ENCODE results near the gene MAN2B2.

The MAN2B2 gene

DNA sequence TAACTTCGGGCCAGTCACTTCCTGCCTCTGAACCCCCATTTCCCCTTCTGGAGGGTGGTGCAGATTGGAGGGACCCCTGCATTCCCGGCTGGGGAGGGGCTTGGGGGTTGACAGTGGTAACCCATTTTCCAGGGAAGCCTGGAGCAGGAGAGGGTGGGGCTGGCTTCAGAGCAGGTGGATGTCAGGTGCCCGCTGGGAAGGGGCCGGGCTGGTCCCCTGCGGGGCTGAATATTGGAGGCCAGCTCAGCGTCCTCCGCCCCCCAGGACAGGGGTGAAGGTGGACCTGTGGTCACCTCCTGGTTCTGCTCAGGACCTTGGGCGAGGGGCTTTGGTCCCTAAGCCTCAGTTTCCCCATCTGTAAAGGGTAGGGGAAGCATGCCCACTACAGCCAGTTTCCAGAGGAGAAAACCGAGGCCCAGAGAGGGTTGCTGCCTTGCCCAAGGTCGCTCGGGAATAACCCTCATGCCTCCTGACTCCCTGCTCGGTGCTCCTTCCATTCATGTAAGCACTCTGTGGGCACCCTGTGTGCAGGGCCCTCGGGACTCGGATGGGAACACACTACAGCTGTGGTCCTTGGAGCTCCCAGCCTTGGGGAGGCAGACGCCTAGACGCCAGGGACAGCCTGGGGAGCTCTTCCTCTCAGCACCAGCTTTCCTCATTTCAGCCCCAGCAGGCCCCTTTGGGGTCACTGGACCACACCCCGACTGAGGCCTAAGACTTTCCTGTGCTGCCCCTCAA lies 683 bp downstream of the MAN2B2 start:
- H3K36me3 ChIP-seq (replicated peaks; ENCODE audit: insufficient read depth, low read length) = no peaks in the 10 kb centered on the region
- peak overlapping the region; percentile 84 for H3K9ac ChIP-seq (ENCODE audit: low read length)
- H3K9me3 ChIP-seq (replicated peaks; ENCODE audit: insufficient read depth, low read length) = no peaks in the 10 kb centered on the region
- no peaks in the 10 kb centered on the region for H3F3A ChIP-seq (ENCODE audit: insufficient read depth, low read length)
- peaks cover 28% of the 10 kb centered on the region for H3K27me3 ChIP-seq (replicated peaks; ENCODE audit: insufficient read depth, low read length)
- no peak overlapping the region for H3K27ac ChIP-seq (ENCODE audit: low read length)
- no peaks in the 10 kb centered on the region for H4K20me1 ChIP-seq (ENCODE audit: insufficient read depth, low read length)
- no peak for DNase-seq
- H3K4me3 ChIP-seq (ENCODE audit: low read length) = peak overlapping the region; percentile 94
- H3K4me1 ChIP-seq (ENCODE audit: low read length) = no peaks in the 10 kb centered on the region
- no peaks in the 10 kb centered on the region for H3K9me2 ChIP-seq (replicated peaks; ENCODE audit: insufficient read depth, low read length)
- peak overlapping the region; percentile 99 for H3K4me2 ChIP-seq (ENCODE audit: low read depth, low read length)
- H2AFZ ChIP-seq (ENCODE audit: low read length) = peak overlapping the region; percentile 73
- 0 out of 2 replicates have a peak, but pooled peaks cover 3% of the 10 kb centered on the region for H3K79me2 ChIP-seq (ENCODE audit: low read length)
- TF ChIP-seq, protein P1, sequence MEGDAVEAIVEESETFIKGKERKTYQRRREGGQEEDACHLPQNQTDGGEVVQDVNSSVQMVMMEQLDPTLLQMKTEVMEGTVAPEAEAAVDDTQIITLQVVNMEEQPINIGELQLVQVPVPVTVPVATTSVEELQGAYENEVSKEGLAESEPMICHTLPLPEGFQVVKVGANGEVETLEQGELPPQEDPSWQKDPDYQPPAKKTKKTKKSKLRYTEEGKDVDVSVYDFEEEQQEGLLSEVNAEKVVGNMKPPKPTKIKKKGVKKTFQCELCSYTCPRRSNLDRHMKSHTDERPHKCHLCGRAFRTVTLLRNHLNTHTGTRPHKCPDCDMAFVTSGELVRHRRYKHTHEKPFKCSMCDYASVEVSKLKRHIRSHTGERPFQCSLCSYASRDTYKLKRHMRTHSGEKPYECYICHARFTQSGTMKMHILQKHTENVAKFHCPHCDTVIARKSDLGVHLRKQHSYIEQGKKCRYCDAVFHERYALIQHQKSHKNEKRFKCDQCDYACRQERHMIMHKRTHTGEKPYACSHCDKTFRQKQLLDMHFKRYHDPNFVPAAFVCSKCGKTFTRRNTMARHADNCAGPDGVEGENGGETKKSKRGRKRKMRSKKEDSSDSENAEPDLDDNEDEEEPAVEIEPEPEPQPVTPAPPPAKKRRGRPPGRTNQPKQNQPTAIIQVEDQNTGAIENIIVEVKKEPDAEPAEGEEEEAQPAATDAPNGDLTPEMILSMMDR (IDR thresholded peaks at IDR 0.05; ENCODE audit: low read length) = no peak
- TF ChIP-seq EZH2 (optimal IDR thresholded peaks at IDR 0.05; ENCODE audit: low read depth, low read length) = no peak
- TF ChIP-seq EZH2phosphoT487 (IDR thresholded peaks at IDR 0.05; ENCODE audit: low read length) = no peak

DNA sequence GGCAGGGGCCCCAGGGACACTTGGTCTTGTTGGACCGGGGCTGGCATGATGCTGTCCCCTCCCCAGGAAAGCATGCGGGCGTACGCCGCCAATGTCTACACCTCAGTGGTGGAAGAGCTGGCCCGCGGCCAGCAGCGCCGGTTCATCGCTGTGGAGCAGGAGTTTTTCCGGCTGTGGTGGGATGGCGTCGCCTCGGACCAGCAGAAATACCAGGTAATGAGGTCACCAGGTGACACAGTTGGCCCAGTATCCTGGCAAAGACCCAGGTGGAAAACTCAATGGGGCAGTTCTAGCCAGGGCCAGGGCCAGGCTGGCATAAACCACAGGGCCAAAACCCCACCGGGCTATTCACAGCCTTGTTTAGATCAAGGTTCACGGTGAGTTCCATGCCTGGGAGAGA lies 1.5 kb downstream of the MAN2B2 start:
- H4K20me1 ChIP-seq (ENCODE audit: insufficient read depth, low read length) = no peaks in the 10 kb centered on the region
- TF ChIP-seq EZH2 (optimal IDR thresholded peaks at IDR 0.05; ENCODE audit: low read depth, low read length) = no peak
- TF ChIP-seq, protein P1 (IDR thresholded peaks at IDR 0.05; ENCODE audit: low read length) = no peak
- no peaks in the 10 kb centered on the region for H3F3A ChIP-seq (ENCODE audit: insufficient read depth, low read length)
- H3K27ac ChIP-seq (ENCODE audit: low read length) = no peak overlapping the region
- peaks cover 26% of the 10 kb centered on the region for H3K27me3 ChIP-seq (replicated peaks; ENCODE audit: insufficient read depth, low read length)
- H3K9me2 ChIP-seq (replicated peaks; ENCODE audit: insufficient read depth, low read length) = no peaks in the 10 kb centered on the region
- no peak overlapping the region for H3K4me2 ChIP-seq (ENCODE audit: low read depth, low read length)
- no peaks in the 10 kb centered on the region for H3K9me3 ChIP-seq (replicated peaks; ENCODE audit: insufficient read depth, low read length)
- H3K9ac ChIP-seq (ENCODE audit: low read length) = no peak overlapping the region
- no peak overlapping the region for H3K4me3 ChIP-seq (ENCODE audit: low read length)
- no peaks in the 10 kb centered on the region for H3K36me3 ChIP-seq (replicated peaks; ENCODE audit: insufficient read depth, low read length)
- DNase-seq = no peak
- H2AFZ ChIP-seq (ENCODE audit: low read length) = no peak overlapping the region
- 0 out of 2 replicates have a peak, but pooled peaks cover 3% of the 10 kb centered on the region for H3K79me2 ChIP-seq (ENCODE audit: low read length)
- no peaks in the 10 kb centered on the region for H3K4me1 ChIP-seq (ENCODE audit: low read length)

DNA sequence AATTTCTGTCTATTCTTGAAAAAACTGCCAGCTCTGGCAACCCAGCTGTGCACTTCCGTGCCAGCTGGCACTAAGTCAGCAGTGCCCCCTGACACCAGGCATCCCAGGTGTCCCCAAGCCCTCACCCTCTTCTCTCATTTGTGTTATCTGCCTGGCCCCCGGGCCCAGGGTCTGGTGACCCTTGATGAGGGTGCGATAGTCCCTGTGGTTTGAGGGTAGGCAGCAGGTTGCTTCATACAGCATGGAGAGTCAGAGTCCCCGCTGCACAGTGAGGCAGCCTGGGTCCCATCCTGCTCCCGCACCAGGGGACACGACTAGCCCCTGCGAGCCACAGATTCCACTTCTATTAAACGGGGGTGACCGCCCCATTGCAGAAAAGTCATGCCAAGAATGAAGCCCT lies 1.9 kb downstream of the MAN2B2 start:
- Histone ChIP-seq H3K36me3 (replicated peaks; ENCODE audit: insufficient read depth, low read length) (no peaks in the 10 kb centered on the region), H3K9ac (ENCODE audit: low read length) (no peak overlapping the region), H3F3A (ENCODE audit: insufficient read depth, low read length) (no peaks in the 10 kb centered on the region), H3K4me1 (ENCODE audit: low read length) (no peaks in the 10 kb centered on the region), H3K27ac (ENCODE audit: low read length) (no peak overlapping the region), H3K27me3 (replicated peaks; ENCODE audit: insufficient read depth, low read length) (peaks cover 22% of the 10 kb centered on the region), H3K9me3 (replicated peaks; ENCODE audit: insufficient read depth, low read length) (no peaks in the 10 kb centered on the region), H3K9me2 (replicated peaks; ENCODE audit: insufficient read depth, low read length) (no peaks in the 10 kb centered on the region), H2AFZ (ENCODE audit: low read length) (no peak overlapping the region), H4K20me1 (ENCODE audit: insufficient read depth, low read length) (no peaks in the 10 kb centered on the region), H3K4me3 (ENCODE audit: low read length) (no peak overlapping the region), H3K79me2 (ENCODE audit: low read length) (0 out of 2 replicates have a peak, but pooled peaks cover 3% of the 10 kb centered on the region), H3K4me2 (ENCODE audit: low read depth, low read length) (no peak overlapping the region)
- DNase-seq = no peak
- TF ChIP-seq, protein P1 (IDR thresholded peaks at IDR 0.05; ENCODE audit: low read length) = no peak
- no peak for TF ChIP-seq EZH2 (optimal IDR thresholded peaks at IDR 0.05; ENCODE audit: low read depth, low read length)
- TF ChIP-seq EZH2phosphoT487 (IDR thresholded peaks at IDR 0.05; ENCODE audit: low read length) = no peak

All from MM.1S (cell line).